Cardiac fibroblast (primary cell): Measurements from ENCODE around the gene GDF2.

Experiments used
- DNase-seq, 2 donors: peaks; one replicate each; pipeline versions ENCODE4 v3.0.0 to v3.0.0-alpha.2; 2010; ENCODE audit warnings: low read depth in 2 of 2
- H3K4me3 ChIP-seq, 2 donors: replicated peaks in 1 of 2; 1 replicate in 1 of 2; 2 replicates in 1 of 2; pipeline ENCODE4 v1.5.1; 2011; ENCODE audit warnings: low read depth in 2 of 2, low read length in 2 of 2, mild to moderate bottlenecking in 2 of 2, moderate library complexity in 1 of 2
- CTCF ChIP-seq: IDR thresholded peaks from one replicate; pipeline ENCODE4 v1.5.1; 2011; ENCODE audit warnings: low read depth, mild to moderate bottlenecking, low read length, inconsistent platforms

Gene GDF2

GRCh38 chr10:47296941-47297340, 25.3 kb upstream of the GDF2 start:
- no peak overlapping the region for H3K4me3 ChIP-seq
- no peak for DNase-seq
- TF ChIP-seq CTCF, result no peak

GRCh38 chr10:47297866-47298540, 24.3 kb upstream of the GDF2 start:
- TF ChIP-seq CTCF, result no peak
- H3K4me3 ChIP-seq, result no peak overlapping the region
- DNase-seq, result no peak

GRCh38 chr10:47298715-47299114, 23.5 kb upstream of the GDF2 start:
- DNase-seq, result no peak
- H3K4me3 ChIP-seq, result no peak overlapping the region
- no peak for TF ChIP-seq CTCF

GRCh38 chr10:47299611-47300428, 22.4 kb upstream of the GDF2 start, which contains the start of gene GDF10:
Gene GDF10 (plus strand): TSS chr10:47300197. CDS start chr10:47300652, 455 bp downstream.
- no peak within 1 kb of the TSS for H3K4me3 ChIP-seq
- no peak for TF ChIP-seq CTCF
- no peak for DNase-seq

- H3K4me3 ChIP-seq, result no peak overlapping the region
- TF ChIP-seq CTCF, result no peak
Observed at GRCh38 chr10:47300429-47300931, 21.8 kb upstream of the GDF2 start.

GRCh38 chr10:47301833-47302232, 20.4 kb upstream of the GDF2 start:
- H3K4me3 ChIP-seq, result no peak overlapping the region
- no peak for DNase-seq
- TF ChIP-seq CTCF, result no peak

More at GRCh38 chr10:47300429-47300931, 21.8 kb upstream of the GDF2 start:
- no peak for DNase-seq
